HG03025 (cell line): ENCODE results near the gene SCN1B.

ENCODE experiments used
- ATAC-seq: cut with Tn5 transposase; IDR thresholded peaks from one replicate; pipeline ENCODE4 v1.9.1; 2021; ENCODE audit warnings: mild to moderate bottlenecking, moderate library complexity; ENCODE audit not compliant: unreplicated experiment, low FRiP score

The SCN1B gene

GRCh38 chr19:35069696-35070095 lies 39.4 kb downstream of the SCN1B start:
- no peak for ATAC-seq

- no peak for ATAC-seq
Observed at GRCh38 chr19:35070471-35070870, 40.2 kb downstream of the SCN1B start.

DNA sequence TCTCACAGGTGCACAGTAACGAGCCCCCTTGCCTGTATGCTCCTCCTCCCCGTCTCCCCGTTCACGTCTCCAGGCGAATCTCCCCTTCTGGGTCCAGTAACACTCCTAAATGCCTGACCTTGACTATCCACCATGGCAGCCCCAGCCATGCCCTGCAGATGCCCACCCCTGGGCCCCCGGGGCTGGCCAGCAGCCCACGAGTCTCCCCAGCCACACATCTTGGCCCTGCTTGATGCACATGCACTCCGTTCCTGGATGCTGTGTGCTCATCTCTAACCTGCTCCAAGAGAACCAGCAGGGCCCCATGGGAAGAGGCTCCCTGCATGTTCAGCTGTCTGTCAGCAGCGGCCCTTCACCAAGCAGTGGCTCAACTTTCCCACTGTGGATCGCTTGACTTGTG lies 43.2 kb downstream of the SCN1B start:
- ATAC-seq: no peak

DNA sequence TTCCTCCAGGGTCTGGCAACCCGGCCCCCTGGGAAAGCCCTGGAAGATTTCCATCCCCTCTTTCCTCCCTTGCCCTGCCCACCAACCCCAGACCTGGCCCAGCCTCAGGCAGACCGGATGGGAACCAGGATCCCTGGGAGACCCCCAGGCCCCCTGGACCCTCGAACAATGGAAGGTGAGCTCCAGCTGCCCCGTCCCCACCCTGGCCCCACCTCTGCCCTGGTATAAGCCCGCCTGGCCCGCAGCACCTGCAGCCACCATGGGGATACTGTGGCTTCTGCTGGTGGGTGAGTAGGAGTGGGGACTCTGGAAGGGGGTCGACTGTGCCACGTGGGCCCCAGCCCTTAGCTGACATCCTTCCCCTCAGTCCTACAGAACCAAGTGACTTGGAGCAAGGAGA lies 43.7 kb downstream of the SCN1B start:
- no peak for ATAC-seq

DNA sequence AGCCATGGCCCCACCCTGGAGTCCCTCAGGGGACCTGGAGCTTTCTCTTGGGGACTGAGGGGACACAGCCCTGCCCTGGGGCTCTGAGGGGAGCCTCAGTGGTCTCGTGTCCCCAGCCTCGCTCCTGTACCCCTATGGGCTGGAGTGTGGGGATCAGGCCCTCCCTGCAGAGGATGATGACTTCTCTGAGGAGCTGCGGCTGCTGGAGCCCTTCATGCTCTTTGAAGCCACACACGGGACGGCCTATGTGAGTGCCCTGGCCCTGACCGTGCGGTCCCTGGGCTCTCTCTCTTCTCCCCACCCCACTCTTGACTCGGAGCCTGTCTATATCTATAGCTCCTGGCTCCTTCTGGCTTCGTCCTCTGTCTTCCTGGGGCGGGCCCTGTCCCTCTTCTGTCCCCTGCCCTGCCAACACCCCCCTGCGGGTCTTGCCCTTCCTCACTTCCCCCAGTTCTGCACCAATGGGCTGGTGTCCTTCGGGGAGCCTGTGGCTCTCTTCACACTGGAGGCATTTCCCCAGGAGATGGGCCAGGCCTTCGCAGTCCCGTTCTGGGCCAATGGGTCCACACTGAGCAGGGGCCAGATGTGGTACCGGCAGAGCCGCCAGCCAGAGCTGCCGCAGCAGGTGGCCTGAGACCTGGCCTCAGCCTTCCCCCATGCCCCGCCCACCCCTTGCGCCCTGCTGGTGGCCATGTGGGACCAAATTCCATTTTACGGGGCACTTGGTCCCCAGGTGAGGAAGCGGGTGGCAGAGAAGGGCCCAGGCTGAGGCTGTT lies 44.3 kb downstream of the SCN1B start:
- no peak for ATAC-seq

GRCh38 chr19:35075202-35076025 lies 45.1 kb downstream of the SCN1B start:
- ATAC-seq: no peak

- ATAC-seq: no peak
Observed at GRCh38 chr19:35076026-35076370, 45.7 kb downstream of the SCN1B start.

DNA sequence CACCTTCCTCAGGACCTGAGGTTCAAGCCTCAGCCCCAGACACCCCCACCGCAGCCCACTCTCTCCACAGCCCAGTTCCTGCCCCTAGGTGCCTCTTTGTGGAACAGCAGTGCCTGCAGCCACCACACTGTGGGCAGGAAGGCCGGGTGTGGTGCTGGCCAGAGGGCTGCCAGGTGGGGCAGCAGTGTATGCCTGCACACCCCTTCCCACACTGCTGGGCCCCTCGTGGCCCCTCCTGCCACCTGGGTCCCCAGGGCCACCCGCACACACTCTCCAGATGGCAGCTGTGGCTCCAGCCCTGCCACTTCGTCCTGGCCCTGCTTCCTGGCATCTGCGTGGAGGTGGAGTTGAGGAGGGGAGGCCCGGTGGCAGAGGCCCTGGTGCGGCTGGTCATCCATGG lies 46.4 kb downstream of the SCN1B start:
- ATAC-seq: no peak

GRCh38 chr19:35077411-35078223 lies 47.3 kb downstream of the SCN1B start:
- ATAC-seq: no peak

GRCh38 chr19:35079826-35080225 lies 49.6 kb downstream of the SCN1B start:
- no peak for ATAC-seq

GRCh38 chr19:35080613-35081170 lies 50.4 kb downstream of the SCN1B start:
- ATAC-seq: no peak

DNA sequence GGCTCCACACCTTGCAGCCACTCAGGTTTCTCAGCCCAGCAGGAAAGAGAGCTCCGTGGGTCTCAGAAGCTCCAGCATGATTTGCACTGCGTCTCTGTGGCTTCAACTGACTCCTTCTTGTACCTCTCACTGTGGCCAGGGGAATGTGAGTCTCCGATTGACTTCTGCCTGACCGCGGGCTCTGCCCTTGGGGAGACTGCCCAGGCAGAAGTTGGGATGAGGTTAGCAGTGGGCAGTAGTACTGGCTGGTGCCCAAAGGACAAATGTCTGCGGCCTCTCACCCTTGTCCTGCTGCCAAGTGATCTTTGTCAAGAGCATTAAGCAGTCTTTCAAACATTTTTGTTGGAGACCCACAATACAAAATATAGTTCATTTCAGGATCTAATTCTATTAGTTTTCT lies 50.9 kb downstream of the SCN1B start:
- no peak for ATAC-seq

- no peak for ATAC-seq
Observed at GRCh38 chr19:35083691-35084508, 53.6 kb downstream of the SCN1B start.

- no peak for ATAC-seq
Observed at GRCh38 chr19:35084509-35084762, 54.2 kb downstream of the SCN1B start.

GRCh38 chr19:35085947-35086346 lies 55.7 kb downstream of the SCN1B start:
- no peak for ATAC-seq

GRCh38 chr19:35086455-35086854 lies 56.2 kb downstream of the SCN1B start:
- no peak for ATAC-seq

DNA sequence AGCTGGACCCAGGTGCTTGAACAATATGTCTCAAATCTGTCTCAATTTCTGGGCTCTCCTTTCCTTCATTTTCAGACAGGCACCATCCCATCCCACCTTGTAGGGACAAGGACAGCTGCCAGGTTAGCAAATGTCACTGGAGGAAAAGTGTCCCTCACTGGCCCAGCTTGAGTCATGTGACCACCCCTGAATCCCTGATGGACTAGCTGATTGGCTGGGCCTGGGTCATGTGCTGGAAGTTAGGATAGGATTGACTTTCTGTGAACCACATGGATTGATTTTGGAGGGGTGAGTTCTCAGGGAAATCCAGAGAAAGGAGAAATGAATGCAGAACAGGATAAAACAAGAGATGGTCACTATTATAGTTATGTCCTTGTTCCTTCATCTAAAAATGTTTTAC lies 57.1 kb downstream of the SCN1B start:
- ATAC-seq: no peak

DNA sequence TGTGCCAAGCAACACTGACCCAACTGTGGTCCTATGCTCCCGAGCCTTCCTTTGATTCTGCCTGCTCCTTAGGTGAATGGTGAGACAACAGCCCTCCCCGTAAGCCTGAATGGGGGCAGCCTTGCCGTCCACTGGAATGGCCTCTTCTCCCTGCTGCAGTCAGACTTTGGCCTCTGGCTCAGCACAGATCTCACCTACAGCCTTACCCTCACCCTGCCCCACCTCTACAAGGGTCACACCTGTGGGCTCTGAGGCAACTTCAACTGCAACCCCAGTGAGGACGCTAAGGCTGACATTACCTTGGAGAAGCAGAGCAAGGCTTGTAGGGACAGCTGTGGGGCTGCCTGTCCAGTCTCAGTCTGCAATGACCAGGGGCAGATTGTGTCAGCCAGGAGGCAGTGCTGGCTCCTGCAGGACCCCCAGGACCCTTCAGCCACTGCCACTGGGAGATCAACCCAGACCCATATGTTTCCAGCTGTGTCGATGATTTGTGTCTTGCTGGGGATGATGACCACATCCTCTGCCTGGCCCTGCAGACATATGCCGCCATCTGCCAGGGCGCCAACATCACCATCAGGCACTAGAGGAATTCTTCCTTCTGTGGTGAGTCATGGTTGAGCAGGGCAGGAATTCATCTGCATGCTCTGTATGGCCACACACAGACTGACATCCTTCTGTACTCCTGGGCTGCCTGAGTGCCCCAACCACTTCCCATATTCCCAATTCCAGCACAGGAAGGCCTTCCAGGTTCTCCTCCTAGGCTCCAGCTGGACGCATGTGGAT lies 58.1 kb downstream of the SCN1B start:
- ATAC-seq: no peak

DNA sequence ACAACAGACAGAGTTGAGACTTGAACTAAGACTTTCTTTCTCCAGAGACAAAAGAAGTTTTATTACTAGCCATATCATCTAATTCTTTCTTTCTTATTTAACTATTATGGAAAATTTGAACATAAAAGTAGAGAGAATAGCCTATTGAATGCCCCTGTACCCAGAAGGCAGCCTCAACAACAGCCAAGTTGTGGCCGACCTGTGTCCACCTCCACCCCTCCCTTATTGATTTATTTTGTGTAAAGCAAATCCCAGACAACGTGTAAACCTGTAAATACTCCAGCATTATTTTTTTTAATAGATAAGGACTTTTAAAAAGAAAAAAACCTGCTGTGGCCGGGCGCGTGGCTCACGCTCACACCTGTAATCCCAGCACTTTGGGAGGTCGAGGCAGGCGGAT lies 59.3 kb downstream of the SCN1B start:
- no peak for ATAC-seq
